ENCODE results near the gene TBXT.
"Not testable (repeated sequence)": the region's sequence is repeated elsewhere in the genome, so short reads cannot be mapped to it uniquely, and the experiment has no call there.

Gene TBXT

GRCh38 chr6:166169549-166170421 is 2.1 kb upstream of the TBXT start:
- no peak for DNase-seq

DNA sequence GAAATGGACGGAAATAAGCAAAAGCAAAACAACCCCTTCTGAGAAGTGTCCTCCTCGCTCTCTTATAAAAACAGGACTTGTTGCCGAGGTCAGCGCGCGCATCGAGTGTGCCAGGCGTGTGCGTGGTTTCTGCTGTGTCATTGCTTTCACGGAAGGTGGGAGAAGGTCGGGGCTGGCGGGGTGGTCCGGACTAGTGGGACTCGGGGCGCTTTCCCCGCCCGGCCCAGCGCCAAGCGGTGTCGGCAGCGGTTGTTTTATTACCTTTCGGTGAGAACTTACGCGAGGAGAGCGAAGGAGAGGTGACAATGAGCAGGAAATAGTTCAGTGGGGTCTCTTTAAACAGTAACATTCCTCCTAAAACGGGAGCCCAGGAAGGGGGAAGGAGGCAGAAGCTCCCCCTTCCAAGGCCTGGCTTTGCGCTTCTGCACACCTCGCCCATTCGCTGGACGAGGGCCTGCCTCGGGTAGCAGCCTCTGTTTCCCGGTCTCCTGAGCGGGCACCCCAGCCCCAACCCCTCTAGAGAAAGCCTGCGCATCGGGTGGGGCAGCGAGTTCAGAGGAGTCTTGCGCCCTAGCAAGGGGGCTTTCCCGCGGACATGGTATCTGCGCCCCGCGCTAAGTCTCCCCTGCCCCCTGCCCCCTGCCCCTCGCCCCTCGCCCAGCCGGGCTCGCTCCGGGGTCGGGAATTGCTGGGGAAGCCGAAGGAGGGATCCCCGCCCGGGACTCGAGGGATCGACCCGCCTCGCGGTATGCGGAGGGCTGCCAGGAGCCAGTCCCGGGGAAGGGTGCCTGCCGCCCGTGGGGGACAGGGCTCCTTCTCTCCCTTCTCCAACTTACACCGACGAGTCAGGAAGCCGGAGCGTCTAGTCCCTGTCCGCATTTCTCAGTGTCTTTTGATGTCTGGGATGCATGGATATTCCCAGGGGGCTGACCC is 1.2 kb upstream of the TBXT start:
- DNase-seq: no peak

- DNase-seq: no peak
These were observed 356 bp downstream of the TBXT start for GRCh38 chr6:166167258-166167731.

GRCh38 chr6:166166314-166167257 is 1.1 kb downstream of the TBXT start:
- DNase-seq: no peak

DNA sequence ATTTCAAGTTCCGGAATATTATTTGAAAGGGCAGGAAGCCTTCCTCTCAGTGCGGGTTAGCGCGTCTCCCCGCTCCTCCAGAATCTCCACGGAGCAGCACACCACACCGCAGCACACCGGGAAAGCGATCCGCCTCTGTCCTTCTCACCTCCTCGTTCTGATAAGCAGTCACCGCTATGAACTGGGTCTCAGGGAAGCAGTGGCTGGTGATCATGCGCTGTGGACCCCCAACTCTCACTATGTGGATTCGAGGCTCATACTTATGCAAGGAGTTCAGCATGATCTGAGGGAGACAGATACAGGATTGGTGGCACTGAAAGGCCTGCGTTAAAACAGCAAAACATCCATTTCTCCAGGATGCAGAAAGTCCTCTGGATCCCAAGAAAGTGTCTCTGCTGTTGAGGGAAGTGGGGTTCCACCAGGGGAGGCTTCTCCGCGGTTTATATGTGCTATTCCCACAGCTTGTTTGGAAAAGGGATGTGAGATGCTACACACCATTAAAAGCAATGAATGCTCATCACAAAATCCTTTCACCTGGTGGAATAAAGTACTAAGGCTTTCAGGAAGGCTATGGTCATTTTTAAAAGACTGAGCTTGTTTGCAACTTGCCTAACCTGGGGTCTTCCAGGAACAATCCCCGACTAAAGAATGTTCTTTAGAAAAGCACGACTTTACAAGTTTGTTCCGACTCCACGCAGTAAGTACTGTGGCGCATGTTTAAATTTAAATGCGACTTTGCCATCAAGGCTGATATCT is 1.9 kb downstream of the TBXT start:
- DNase-seq: no peak

GRCh38 chr6:166162599-166163342 is 4.9 kb downstream of the TBXT start:
- DNase-seq: no peak

DNA sequence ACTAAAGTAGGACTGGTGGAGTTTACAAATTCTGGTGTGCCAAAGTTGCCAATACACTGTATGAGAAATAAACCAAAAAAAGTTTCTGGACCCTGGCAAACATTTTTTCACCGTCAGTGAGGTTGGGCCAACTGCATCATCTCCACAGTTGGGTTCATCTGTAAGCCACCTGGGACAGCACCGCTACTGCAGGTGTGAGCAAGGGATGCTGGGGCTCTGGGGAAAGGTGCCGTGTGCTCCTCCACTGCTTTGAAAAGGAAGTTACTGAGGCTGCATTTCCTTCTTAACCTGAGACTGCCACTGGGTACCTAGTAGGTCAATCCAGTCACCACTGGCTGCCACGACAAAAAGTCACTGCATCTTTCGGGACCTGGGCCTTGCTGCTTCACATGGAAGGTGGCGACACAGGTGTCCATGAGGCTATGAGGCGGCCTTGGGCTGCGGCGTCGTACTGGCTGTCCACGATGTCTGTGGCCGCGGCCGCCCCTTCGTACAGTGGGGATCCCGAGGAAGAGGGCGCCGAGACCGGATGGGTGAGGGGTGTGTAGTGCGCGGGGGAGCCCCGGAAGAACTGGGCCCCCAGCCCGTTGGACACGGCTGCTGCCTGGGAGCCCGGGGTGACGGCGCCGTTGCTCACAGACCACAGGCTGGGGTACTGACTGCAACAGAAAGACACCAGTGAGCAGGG is 9.6 kb downstream of the TBXT start:
- no peak for DNase-seq

GRCh38 chr6:166156942-166157341 is 10.7 kb downstream of the TBXT start:
- DNase-seq: no peak

DNA sequence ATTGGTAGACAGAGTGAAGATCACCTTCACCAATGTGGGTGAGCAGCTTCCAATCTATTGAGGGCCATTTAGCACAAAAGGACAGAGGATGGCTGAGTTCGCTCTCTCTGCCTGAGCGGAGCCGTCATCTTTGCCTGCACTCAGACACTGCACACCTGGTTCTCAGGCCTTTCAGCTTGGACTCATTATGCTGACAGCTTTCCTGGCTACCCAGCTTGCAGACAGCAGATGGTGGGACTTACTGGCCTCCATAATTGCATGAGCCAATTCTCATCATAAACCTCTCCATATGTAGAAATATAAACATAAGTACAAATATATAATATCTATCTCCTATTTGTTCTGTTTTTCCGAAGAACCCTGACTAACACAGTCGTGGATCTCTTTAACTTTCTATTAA is 13.7 kb downstream of the TBXT start:
- DNase-seq: no peak

DNA sequence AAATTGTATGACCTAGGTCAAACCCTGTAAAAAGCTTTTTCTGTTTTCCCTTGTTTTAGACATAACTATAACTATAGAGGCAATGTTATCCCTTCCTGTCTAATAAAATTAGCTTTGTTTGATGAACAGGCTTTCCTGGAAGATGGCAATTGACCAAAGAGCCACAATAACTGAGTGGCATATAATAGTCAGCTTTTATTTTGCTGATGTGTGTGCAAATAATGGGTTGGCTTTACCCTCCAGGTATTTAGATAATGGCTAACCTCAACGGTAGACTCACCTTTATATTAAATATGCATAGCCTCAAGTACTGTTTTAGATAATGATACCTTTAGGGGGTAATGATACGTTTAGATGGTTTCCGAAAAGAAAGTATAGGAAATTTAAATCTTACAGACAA is 15.0 kb downstream of the TBXT start:
- no peak for DNase-seq

DNA sequence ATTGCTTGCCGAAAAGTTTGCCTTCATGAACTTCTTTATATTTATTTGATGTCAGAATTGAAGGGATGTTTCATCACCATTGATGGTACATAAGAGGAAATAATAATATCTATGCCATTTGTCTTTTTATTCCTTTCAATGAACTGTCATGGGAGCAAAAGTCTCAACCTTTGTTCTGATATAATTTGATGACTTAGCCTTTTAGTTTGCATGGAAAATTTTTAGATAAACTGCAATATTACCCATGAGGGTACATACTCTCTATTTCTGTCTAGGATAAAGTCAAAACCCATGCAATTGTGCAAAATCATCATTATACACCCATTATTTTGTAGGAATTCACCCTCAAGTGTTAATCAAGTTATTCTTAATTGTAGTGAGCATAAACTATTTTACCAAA is 15.9 kb downstream of the TBXT start:
- no peak for DNase-seq

GRCh38 chr6:166145751-166146150 is 21.9 kb downstream of the TBXT start:
- no peak for DNase-seq

DNA sequence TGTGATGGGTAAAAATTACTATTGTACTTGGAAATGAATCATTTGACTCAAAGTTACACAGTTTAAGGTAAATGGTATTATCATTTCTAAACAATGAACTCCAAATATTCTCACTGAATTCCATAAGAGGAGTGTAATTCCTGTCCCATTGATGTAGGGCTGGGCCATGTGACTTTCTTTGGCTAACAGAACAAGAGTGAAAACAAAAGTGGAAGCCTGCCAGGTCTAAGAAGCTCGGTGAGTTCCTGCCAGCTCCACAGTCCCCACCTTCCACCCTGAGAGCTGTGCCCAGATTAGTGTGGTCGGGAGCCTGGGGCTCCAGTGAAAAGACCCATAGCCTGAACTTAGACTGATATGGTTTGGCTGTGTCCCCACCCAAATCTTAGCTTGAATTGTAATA is 24.6 kb downstream of the TBXT start:
- DNase-seq: no peak

DNA sequence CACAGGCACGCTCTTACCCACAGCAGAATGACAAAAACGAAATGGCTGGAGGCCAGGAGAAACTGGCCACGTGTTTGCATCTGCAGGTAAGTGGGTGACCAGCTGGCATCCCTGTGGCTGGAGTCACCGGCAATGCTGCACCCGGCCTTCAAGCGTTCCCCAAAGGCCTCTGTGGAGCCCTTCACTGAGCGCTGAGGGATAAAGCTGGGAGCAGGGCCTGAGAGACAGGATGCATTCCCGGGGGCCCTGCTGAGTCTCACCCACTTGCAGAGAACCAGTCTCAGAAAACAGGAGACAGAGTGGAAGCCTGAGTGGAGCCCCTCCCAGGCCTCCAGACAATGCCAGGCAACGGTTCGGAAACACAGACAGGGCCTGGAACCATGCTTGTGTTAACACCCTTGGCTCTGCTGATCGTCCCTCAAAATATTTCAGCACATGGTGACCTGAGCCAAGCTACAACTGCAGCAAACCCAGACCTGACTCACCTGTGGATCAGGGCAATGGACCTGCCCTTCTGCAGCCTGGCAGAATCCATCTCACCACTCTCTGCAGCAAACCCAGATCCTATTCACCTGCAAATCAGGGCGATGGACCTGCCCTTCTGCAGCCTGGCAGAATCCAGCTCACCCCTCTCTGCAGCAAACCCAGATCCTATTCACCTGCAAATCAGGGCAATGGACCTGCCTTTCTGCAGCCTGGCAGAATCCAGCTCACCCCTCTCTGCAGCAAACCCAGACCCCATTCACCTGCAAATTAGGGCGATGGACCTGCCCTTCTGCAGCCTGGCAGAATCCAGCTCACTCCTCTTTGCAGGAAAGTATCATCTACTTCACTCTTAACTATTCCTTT is 39.8 kb downstream of the TBXT start:
- DNase-seq: no peak

DNA sequence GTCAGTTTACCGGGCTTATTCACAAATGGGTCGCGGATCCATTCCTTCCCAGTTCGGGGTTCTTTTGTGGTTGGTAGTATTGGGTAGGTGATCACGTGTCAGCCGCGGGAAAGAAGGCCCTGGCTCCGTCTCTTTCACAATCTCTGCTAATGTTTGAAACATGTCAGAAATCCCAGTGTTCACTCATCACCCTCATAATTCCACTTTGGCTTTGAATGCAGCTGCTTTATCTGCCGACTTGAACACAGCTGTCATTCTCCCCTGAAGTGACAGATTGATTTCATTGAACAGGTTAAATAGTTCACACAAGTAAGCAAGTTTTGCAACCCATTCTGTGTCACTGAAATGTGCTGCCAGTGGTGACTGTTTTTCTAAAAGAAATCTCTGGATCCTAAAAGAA is 44.5 kb downstream of the TBXT start:
- DNase-seq: not testable (repeated sequence)

DNA sequence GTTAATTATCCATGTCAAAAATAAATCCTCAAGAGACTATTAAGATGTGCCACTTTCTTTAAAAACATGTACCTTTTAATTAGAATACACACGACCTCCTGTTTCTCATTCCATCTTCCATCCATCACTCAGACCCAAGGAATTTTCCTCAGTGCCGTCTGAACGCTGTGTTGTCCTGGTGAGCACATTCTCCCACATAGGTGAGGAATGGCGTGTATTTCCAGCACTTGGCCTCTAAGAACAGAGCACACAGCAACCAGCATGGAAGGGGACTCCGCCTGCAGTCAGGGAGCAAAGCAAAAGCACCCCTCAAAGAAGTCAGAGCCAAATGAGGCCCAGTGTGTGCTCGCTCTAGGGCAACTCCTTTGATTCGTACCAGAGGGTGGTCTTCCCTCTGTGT is 45.9 kb downstream of the TBXT start:
- no peak for DNase-seq

GRCh38 chr6:166119116-166119911 is 48.3 kb downstream of the TBXT start:
- no peak for DNase-seq

GRCh38 chr6:166115609-166116008 is 52.0 kb downstream of the TBXT start:
- no peak for DNase-seq

- no peak for DNase-seq
These were observed 55.1 kb downstream of the TBXT start for GRCh38 chr6:166112580-166112979.
